Fibroblast of pulmonary artery (primary cell): ENCODE data around the gene PFDN4.
A peak's percentile ranks its signal among the peaks of the same experiment; 100 is the strongest.
"Not testable (repeated sequence)": the region's sequence is repeated elsewhere in the genome, so short reads cannot be mapped to it uniquely, and the experiment has no call there.

ENCODE experiments used
- DNase-seq: peaks from one replicate; pipeline ENCODE4 v3.0.0-alpha.2; 2010; ENCODE audit warnings: low read depth
- H3K4me3 ChIP-seq: replicated peaks from 2 replicates; pipeline ENCODE4 v1.5.1; 2011; ENCODE audit warnings: low read depth, mild to moderate bottlenecking, control low read depth, low read length, moderate library complexity
- CTCF ChIP-seq: IDR thresholded peaks from 2 replicates; pipeline ENCODE4 v1.5.1; 2011; ENCODE audit warnings: mild to moderate bottlenecking, control low read depth, low read length, inconsistent platforms; ENCODE audit errors: missing control alignments

Gene PFDN4

GRCh38 chr20:54237116-54237943 lies 29.4 kb downstream of the PFDN4 start:
- no peak overlapping the region for H3K4me3 ChIP-seq
- DNase-seq = no peak
- no peak for TF ChIP-seq CTCF

GRCh38 chr20:54244113-54244512 lies 36.2 kb downstream of the PFDN4 start:
- H3K4me3 ChIP-seq = no peak overlapping the region
- no peak for TF ChIP-seq CTCF
- no peak for DNase-seq

GRCh38 chr20:54248705-54249104 lies 40.8 kb downstream of the PFDN4 start:
- not testable (repeated sequence) for DNase-seq, H3K4me3 ChIP-seq

GRCh38 chr20:54250691-54251090 lies 42.8 kb downstream of the PFDN4 start:
- no peak for DNase-seq
- no peak for TF ChIP-seq CTCF
- no peak overlapping the region for H3K4me3 ChIP-seq

GRCh38 chr20:54251096-54251495 lies 43.2 kb downstream of the PFDN4 start:
- no peak overlapping the region for H3K4me3 ChIP-seq
- no peak for TF ChIP-seq CTCF
- no peak for DNase-seq

- no peak for TF ChIP-seq CTCF
- H3K4me3 ChIP-seq = no peak overlapping the region
- peak; percentile 35 for DNase-seq
Observed at GRCh38 chr20:54254596-54254995, 46.7 kb downstream of the PFDN4 start.

- no peak for TF ChIP-seq CTCF
- DNase-seq = peak; percentile 51
- H3K4me3 ChIP-seq = no peak overlapping the region
Observed at GRCh38 chr20:54255157-54255556, 47.3 kb downstream of the PFDN4 start.
